Subcutaneous abdominal adipose tissue (tissue), 5 donors: ENCODE data around the gene JAK1.

ENCODE experiments used
- H3K27ac ChIP-seq: one replicate; pipeline ENCODE4 v1.7.0; 2013; ENCODE audit warnings: low read depth, mild to moderate bottlenecking, inconsistent platforms, low read length, moderate library complexity
- H3K27me3 ChIP-seq, 5 donors: one replicate each; pipeline ENCODE4 v1.7.0; 2013; ENCODE audit warnings: low read length in 5 of 5, inconsistent platforms in 1 of 5; ENCODE audit not compliant: control insufficient read depth in 5 of 5, insufficient read depth in 4 of 5
- H3K36me3 ChIP-seq, 5 donors: one replicate each; pipeline ENCODE4 v1.7.0; 2013; ENCODE audit warnings: low read length in 5 of 5; ENCODE audit not compliant: control insufficient read depth in 5 of 5, insufficient read depth in 5 of 5
- H3K4me1 ChIP-seq, 5 donors: one replicate each; pipeline ENCODE4 v1.7.0; 2013; ENCODE audit warnings: low read length in 5 of 5, mild to moderate bottlenecking in 3 of 5, moderate library complexity in 1 of 5; ENCODE audit not compliant: control insufficient read depth in 5 of 5, insufficient read depth in 5 of 5
- H3K4me3 ChIP-seq, 5 donors: one replicate each; pipeline ENCODE4 v1.7.0; 2013; ENCODE audit warnings: low read length in 5 of 5, low read depth in 1 of 5
- H3K9ac ChIP-seq, 5 donors: one replicate each; pipeline ENCODE4 v1.7.0; 2013; ENCODE audit warnings: low read length in 5 of 5, mild to moderate bottlenecking in 4 of 5, moderate library complexity in 3 of 5
- H3K9me3 ChIP-seq, 5 donors: one replicate each; pipeline ENCODE4 v1.7.0; 2013; ENCODE audit warnings: low read length in 5 of 5; ENCODE audit not compliant: control insufficient read depth in 5 of 5
- donor health status: healthy.
- donor health status: healthy.
- donor health status: healthy.
- donor health status: healthy.
- donor health status: healthy.

The JAK1 gene

DNA sequence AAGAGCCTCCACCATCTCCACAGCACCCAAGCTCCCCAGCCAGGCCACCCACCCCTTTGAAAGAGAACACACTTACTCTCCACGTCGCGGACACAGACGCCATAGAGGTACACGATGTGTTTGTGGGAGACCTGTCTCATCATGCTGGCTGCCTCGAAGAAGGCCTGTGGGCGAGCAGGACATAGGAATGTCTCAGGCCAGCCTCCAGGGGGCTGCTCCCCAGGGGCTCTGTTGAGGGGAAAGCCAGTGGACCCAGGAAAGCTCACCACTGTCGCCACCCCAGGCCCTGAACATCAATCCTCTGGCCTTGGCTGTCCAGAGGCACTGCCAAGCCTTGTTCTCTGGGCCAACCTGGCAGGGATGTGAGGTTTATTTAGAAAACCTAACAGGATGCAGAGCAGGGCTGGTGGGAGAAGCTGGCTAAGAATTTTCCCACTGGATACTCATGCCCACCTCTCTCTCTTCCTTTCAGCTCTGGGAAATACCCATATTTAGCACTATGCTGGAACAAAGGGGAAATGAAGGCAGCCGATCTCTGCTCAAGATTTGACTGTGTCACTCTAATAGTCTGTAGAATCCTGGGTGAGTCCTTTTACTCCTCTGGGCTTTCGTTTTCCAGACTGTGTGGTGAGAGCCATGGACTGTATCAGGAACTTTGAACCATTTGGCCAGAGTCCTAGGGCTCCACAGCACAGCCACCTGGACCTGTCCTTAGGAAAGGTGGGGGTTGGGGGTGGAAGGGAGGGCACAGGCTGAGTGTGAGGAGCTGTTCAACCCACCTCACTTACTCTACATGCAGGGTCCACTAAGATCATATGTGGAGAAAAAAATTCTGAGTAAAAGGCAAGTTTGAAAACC, 119.5 kb downstream of the JAK1 start:
- H3K36me3 ChIP-seq, result peaks cover 4 to 85% (median 78%) of the 10 kb centered on the region in 5 donors

DNA sequence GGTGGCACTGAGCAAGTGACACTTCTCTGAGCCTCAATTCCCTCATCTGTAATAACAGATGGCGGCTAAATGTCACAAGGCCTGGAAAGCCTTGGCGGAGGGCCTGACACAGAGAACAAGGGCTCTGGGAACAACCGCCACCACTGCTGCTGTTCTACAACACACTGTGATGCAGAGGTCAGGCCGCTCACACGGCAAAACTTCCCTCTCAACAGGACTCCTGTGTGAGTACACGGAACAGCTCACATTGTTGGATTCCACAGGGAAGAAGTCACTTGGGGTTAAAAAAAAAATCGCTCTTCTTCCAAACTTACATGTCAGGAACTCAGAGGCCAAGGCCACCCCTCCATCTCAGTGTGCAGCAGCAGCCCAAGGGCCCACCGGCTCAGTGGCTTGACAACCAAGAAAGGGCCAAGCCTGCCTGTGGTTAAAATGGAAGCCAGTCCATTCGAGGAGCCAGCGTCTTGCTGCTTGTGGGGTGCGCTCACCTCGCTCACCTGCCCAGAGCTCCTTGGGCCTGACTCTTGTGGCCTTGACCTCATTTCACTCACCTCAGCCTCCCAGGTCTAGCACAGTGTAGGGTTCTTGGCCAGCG, 120.4 kb downstream of the JAK1 start:
- no peaks in the 10 kb centered on the region for H3K9me3 ChIP-seq
- H3K36me3 ChIP-seq, result peaks cover 7 to 90% (median 84%) of the 10 kb centered on the region in 5 donors
- peaks cover 8 to 29% (median 16%) of the 10 kb centered on the region in 5 donors for H3K4me1 ChIP-seq
- H3K9ac ChIP-seq, result no peak overlapping the region
- H3K27me3 ChIP-seq, result no peaks in the 10 kb centered on the region
- H3K27ac ChIP-seq, result no peak overlapping the region
- no peak overlapping the region for H3K4me3 ChIP-seq

More for the DNA sequence above, 119.5 kb downstream of the JAK1 start:
- H3K9me3 ChIP-seq, result no peaks in the 10 kb centered on the region
- no peak overlapping the region for H3K4me3 ChIP-seq
- H3K9ac ChIP-seq, result no peak overlapping the region
- H3K4me1 ChIP-seq, result peaks cover 5 to 28% (median 9%) of the 10 kb centered on the region in 5 donors
- H3K27me3 ChIP-seq, result no peaks in the 10 kb centered on the region
- H3K27ac ChIP-seq, result no peak overlapping the region

DNA sequence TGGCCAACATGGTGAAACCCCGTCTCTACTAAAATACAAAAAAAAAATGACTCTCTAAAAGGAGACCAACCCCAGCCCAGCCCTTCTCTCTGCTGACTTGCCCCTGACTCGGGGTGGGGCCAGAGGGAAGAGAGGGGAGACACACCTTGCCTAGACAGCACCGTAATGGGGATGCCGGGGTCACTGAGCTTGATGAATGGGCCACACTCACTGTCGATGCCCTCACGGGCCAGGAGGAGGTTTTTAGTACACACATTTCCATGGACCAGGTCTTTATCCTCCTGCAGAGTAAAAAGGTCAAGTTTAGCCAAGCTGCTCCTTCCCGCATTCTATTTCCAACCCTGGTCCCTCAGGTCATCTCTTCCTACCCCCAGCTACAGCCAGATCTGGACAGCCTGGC, 121.7 kb downstream of the JAK1 start:
- Histone ChIP-seq H3K27ac (no peak overlapping the region), H3K9ac (no peak overlapping the region), H3K4me1 (peaks cover 8 to 26% (median 16%) of the 10 kb centered on the region in 5 donors), H3K4me3 (no peak overlapping the region), H3K36me3 (peaks cover 7 to 90% (median 83%) of the 10 kb centered on the region in 5 donors), H3K9me3 (no peaks in the 10 kb centered on the region), H3K27me3 (no peaks in the 10 kb centered on the region)

DNA sequence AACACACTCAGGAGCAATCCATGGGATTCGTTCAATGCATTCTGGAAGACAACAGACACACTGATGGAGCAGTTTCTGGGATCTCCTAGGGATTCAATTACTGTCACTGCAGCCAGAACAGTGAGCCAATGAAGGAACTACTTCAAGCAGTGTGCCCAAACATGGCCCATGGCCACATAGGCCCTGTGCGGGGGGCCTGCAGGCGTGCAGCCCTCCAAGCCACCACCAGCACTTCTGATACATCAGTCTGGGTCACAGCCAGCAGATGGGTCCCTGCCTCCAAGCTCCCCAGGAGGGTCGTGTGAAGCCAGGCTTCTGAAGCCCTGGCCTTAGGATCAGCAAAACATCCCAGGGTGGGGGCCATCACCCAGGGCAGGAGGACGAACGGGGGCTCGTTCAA, 122.2 kb downstream of the JAK1 start:
- Histone ChIP-seq H3K4me1 (peaks cover 8 to 21% (median 16%) of the 10 kb centered on the region in 5 donors), H3K9me3 (no peaks in the 10 kb centered on the region), H3K4me3 (no peak overlapping the region), H3K27ac (no peak overlapping the region), H3K27me3 (no peaks in the 10 kb centered on the region), H3K36me3 (peaks cover 7 to 90% (median 83%) of the 10 kb centered on the region in 5 donors), H3K9ac (no peak overlapping the region)

DNA sequence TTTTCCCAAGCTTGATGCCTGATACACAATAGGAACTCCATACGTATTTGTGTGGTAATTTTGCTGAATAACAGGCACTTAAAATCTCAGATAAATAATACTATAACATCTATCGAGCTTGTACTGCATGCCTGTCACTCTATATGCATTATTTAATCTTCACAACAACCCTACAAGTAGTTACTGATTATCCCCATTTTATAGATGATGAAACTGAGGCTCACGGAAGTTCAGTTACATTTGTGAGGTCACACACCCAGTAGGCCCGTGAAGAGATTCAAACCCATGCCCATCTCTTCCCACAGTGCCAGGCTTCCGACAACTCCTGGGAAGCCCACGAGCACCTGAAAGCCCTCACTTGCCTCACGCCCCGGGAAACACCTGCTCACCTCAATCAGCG, 122.7 kb downstream of the JAK1 start:
- H3K9ac ChIP-seq, result no peak overlapping the region
- peaks cover 7 to 87% (median 80%) of the 10 kb centered on the region in 5 donors for H3K36me3 ChIP-seq
- H3K27ac ChIP-seq, result no peak overlapping the region
- H3K9me3 ChIP-seq, result no peaks in the 10 kb centered on the region
- no peaks in the 10 kb centered on the region for H3K27me3 ChIP-seq
- H3K4me1 ChIP-seq, result peaks cover 8 to 18% (median 16%) of the 10 kb centered on the region in 5 donors
- no peak overlapping the region for H3K4me3 ChIP-seq

DNA sequence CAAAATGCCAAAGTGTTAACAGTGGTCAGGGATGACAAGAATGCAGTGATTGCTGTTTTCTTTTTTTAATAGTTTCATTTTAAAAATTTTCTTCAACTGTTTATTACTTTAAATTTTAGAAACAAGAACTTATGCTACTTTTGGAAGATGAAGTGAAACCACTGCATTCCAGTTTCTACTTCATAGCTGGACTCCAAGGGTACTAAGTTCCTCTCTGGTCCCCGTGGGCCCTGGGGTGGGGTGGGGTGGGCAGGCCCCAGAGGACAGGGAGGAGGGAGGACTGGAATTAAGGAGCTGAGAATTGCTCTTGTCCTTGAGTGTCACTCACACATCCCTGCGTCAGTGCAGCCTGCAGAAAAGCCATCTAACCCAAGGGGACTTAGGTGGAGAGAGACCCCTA, 124.1 kb downstream of the JAK1 start:
- no peak overlapping the region for H3K4me3 ChIP-seq
- H3K9me3 ChIP-seq, result no peaks in the 10 kb centered on the region
- H3K9ac ChIP-seq, result no peak overlapping the region
- H3K4me1 ChIP-seq, result peaks cover 6 to 18% (median 16%) of the 10 kb centered on the region in 5 donors
- peaks cover 18 to 87% (median 77%) of the 10 kb centered on the region in 5 donors for H3K36me3 ChIP-seq
- H3K27me3 ChIP-seq, result no peaks in the 10 kb centered on the region
- H3K27ac ChIP-seq, result no peak overlapping the region

DNA sequence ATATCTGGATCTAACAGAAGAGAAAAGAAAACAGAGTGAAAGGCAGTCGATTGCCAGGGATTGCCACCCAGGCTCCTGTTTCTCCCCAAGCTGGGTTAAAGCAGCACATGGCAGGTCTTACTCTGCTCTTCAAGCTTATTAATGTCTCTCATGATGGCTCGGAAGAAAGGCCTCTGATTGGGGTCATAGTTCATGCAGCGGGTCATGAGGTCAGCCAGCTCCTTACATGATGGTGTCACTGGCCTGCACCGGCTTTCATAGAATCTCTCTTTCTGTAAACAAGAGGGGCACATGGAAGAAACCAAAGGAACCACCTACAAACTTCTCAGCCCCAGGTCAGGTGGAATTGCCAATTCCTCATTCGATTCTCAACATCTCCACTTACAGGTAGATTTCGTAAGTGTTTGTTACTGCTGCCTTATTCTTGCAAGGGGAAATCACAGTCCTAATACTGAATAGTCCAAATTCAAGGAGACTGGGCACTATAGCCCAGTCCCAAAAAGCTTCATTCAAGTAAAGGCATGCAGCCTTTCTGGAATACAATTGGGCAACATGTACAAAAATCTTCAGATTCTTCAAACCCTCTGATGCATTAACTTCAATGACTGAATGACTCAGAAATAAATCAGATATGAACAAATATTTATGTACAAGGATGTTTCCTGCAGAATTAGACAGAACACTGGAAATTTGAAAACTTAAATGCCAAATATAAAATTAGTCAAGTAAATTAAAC, 124.9 kb downstream of the JAK1 start:
- Histone ChIP-seq H3K9me3 (no peaks in the 10 kb centered on the region), H3K4me3 (no peak overlapping the region), H3K27ac (peak overlapping the region; percentile 6), H3K27me3 (no peaks in the 10 kb centered on the region), H3K36me3 (peaks cover 22 to 88% (median 78%) of the 10 kb centered on the region in 5 donors), H3K9ac (no peak overlapping the region), H3K4me1 (peaks cover 6 to 18% (median 16%) of the 10 kb centered on the region in 5 donors)

DNA sequence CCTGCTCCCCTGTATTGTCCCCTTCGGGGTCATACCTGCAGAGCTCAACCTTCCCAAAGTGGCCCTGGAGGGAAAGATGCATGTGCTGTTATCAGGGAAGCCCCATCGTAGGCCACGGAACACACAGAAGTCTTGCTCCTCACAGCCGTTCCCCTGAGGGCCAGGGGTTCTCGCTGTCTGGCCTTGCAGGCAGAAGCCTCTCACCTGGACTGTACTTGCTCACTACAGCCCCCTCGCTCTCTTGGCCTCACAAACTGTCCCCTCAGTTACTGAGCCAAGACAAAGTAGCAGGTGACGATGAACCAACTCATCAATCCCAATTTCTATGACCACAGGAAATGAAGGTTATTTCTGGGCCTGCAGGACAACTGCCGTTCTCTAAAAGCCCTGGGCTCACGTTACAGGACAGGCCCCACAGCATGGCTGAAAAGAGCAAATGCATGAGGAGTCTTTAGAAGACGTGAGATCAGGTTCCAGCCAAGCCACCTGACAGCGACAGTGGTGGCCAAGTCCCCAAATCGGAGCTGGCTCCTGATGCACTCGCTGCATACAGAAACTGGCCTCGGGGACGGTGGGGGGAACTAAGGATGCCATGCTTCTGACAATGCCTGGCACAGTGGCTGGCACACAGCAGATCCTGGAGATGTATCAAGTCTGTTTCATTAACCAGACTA, 126.5 kb downstream of the JAK1 start:
- Histone ChIP-seq H3K27ac (no peak overlapping the region), H3K9ac (no peak overlapping the region), H3K4me3 (no peak overlapping the region)

DNA sequence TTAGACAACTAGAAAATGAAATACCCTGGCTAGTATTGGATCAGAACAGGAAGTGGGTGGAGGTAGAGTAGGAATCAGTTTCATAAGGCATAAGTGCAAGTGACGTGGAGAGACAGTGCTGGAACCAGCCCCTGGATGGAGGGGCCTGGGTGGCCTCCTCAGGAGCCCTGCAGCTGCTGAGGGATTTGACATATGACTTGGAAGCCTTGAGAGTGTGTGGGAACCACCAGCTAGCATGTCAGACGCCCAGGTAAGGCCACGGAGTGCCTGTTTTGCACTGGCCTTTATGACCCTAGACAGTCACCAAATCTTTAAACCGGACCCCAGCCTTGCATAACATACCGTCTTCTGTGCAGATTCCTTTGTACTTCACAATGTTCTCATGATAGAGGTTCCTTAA, 127.1 kb downstream of the JAK1 start:
- Histone ChIP-seq H3K4me3 (no peak overlapping the region), H3K27me3 (no peaks in the 10 kb centered on the region), H3K4me1 (peaks cover 6 to 18% (median 16%) of the 10 kb centered on the region in 5 donors), H3K27ac (no peak overlapping the region), H3K9me3 (no peaks in the 10 kb centered on the region), H3K9ac (no peak overlapping the region), H3K36me3 (peaks cover 41 to 88% (median 75%) of the 10 kb centered on the region in 5 donors)

More for the DNA sequence above, 126.5 kb downstream of the JAK1 start:
- peaks cover 35 to 88% (median 78%) of the 10 kb centered on the region in 5 donors for H3K36me3 ChIP-seq
- no peaks in the 10 kb centered on the region for H3K27me3 ChIP-seq
- H3K4me1 ChIP-seq, result peaks cover 6 to 18% (median 16%) of the 10 kb centered on the region in 5 donors
- no peaks in the 10 kb centered on the region for H3K9me3 ChIP-seq
